GM12864 (cell line): ENCODE measurements around the gene CYS1.
"Not testable (repeated sequence)": the region's sequence is repeated elsewhere in the genome, so short reads cannot be mapped to it uniquely, and the experiment has no call there.

Experiments used
- DNase-seq: peaks from one replicate; pipeline ENCODE4 v3.0.0-alpha.2; 2011; ENCODE audit warnings: low read depth
- H3K4me3 ChIP-seq: 2 replicates; pipeline ENCODE4 v1.5.1; 2011; ENCODE audit warnings: mild to moderate bottlenecking, low read depth, low read length, control low read depth
- CTCF ChIP-seq: IDR thresholded peaks from 2 replicates; pipeline ENCODE4 v1.5.1; 2011; ENCODE audit warnings: low read depth, mild to moderate bottlenecking, moderate library complexity, low read length, control low read depth, inconsistent platforms; ENCODE audit errors: missing control alignments

Gene CYS1

GRCh38 chr2:10094271-10094814 is 14.1 kb upstream of the CYS1 start:
- DNase-seq, result no peak
- no peak overlapping the region for H3K4me3 ChIP-seq
- TF ChIP-seq CTCF, result no peak

GRCh38 chr2:10091889-10092244 is 11.7 kb upstream of the CYS1 start:
- H3K4me3 ChIP-seq, DNase-seq: not testable (repeated sequence)

- TF ChIP-seq CTCF, result no peak
- no peak for DNase-seq
- peak overlapping the region; percentile 38 for H3K4me3 ChIP-seq
Observed at GRCh38 chr2:10091182-10091888, 11.1 kb upstream of the CYS1 start.

GRCh38 chr2:10089565-10090190 is 9.5 kb upstream of the CYS1 start:
- no peak for TF ChIP-seq CTCF
- no peak overlapping the region for H3K4me3 ChIP-seq
- DNase-seq, result no peak

- DNase-seq, result no peak
- no peak for TF ChIP-seq CTCF
- no peak overlapping the region for H3K4me3 ChIP-seq
Observed at GRCh38 chr2:10087360-10087759, 7.1 kb upstream of the CYS1 start.

- TF ChIP-seq CTCF, result no peak
- H3K4me3 ChIP-seq, result no peak overlapping the region
- DNase-seq, result no peak
Observed at GRCh38 chr2:10086950-10087349, 6.7 kb upstream of the CYS1 start.

- TF ChIP-seq CTCF, result no peak
- no peak for DNase-seq
- H3K4me3 ChIP-seq, result no peak overlapping the region
Observed at GRCh38 chr2:10085668-10086059, 5.5 kb upstream of the CYS1 start.
